AG09309 (cell line): ENCODE measurements around the gene SLC25A38.

ENCODE experiments used
- DNase-seq: peaks from one replicate; pipeline ENCODE4 v3.0.0-alpha.2; 2010; ENCODE audit warnings: low read depth
- H3K4me3 ChIP-seq: 2 replicates; pipeline ENCODE4 v1.5.1; 2011; ENCODE audit warnings: mild to moderate bottlenecking, low read depth, low read length, moderate library complexity; ENCODE audit not compliant: control insufficient read depth
- TF ChIP-seq, protein P1 (sequence below): IDR thresholded peaks from 2 replicates; pipeline ENCODE4 v1.5.1; 2011; ENCODE audit warnings: mild to moderate bottlenecking, low read depth, low read length, inconsistent platforms; ENCODE audit not compliant: insufficient read depth, control insufficient read depth; ENCODE audit errors: missing control alignments

The SLC25A38 gene

DNA sequence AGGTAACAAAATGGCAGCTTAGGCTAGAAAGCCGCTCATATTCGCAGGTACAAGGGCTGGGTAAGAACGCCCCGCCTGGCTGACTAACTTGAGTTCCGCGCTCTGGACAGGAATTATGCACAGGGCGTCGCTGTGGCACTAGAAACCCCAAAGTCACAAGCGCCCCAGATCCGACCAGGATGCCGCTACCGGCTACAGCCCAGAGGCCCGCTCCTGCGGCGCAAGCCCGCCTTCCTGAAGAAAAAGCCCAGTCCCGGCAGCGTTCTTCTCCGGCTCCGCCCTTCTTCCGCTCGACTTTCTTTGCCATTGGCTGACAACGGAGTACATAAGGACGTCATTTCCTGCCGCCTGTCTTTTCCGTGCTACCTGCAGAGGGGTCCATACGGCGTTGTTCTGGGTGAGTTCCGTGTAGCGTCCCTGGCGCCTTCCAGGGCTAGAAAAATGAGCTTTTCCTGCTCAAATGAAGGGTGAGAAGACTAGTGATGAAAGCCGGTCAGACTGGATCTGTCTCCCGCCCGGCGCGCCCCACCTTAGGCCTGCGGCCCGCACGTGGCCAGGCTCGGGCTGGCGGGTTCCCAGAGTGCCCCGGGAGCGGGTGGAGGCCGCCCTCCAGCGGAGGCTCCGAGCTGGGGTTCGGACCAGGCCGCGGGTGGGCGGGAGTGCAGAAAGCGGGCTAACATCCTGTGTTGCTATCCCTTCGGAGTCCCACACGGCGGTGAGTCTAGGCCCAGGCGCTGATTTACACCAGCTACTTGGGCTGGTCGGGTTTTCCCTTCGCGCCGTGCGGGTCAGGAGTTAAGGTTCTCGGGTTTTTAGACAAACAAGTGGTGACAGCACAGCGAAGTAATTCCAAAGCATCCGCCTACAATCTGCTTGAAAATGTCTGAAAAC, 23.4 kb downstream of the SLC25A38 start, which contains the start of gene RPSA:
TSS of gene RPSA (plus strand) at position 353 of the 891 bp plus-strand sequence. CDS start 934 bp downstream, outside the sequence.
- TF ChIP-seq, protein P1, sequence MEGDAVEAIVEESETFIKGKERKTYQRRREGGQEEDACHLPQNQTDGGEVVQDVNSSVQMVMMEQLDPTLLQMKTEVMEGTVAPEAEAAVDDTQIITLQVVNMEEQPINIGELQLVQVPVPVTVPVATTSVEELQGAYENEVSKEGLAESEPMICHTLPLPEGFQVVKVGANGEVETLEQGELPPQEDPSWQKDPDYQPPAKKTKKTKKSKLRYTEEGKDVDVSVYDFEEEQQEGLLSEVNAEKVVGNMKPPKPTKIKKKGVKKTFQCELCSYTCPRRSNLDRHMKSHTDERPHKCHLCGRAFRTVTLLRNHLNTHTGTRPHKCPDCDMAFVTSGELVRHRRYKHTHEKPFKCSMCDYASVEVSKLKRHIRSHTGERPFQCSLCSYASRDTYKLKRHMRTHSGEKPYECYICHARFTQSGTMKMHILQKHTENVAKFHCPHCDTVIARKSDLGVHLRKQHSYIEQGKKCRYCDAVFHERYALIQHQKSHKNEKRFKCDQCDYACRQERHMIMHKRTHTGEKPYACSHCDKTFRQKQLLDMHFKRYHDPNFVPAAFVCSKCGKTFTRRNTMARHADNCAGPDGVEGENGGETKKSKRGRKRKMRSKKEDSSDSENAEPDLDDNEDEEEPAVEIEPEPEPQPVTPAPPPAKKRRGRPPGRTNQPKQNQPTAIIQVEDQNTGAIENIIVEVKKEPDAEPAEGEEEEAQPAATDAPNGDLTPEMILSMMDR, result no peak
- peak; percentile 88 for DNase-seq
- peak within 1 kb of the TSS; percentile 85 for H3K4me3 ChIP-seq

DNA sequence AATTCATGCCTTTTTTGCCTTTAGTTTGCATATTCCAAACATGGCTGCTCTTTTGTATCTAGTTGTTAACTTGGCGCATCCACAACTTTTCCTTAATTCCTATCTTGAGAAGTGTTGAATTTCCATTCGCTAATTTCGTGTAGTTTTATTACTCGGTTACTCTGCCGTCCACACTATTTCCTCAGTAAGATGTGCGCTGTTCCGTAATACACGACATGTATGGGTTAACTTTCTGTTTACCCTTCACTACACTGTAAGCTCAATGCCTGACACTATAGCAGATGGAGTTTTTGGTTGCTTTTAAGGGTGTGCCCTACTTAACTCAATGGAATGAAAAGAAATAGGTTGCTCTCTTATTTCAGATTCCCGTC, 24.1 kb downstream of the SLC25A38 start:
- peak overlapping the region; percentile 85 for H3K4me3 ChIP-seq
- TF ChIP-seq, protein P1, result no peak
- DNase-seq, result no peak

DNA sequence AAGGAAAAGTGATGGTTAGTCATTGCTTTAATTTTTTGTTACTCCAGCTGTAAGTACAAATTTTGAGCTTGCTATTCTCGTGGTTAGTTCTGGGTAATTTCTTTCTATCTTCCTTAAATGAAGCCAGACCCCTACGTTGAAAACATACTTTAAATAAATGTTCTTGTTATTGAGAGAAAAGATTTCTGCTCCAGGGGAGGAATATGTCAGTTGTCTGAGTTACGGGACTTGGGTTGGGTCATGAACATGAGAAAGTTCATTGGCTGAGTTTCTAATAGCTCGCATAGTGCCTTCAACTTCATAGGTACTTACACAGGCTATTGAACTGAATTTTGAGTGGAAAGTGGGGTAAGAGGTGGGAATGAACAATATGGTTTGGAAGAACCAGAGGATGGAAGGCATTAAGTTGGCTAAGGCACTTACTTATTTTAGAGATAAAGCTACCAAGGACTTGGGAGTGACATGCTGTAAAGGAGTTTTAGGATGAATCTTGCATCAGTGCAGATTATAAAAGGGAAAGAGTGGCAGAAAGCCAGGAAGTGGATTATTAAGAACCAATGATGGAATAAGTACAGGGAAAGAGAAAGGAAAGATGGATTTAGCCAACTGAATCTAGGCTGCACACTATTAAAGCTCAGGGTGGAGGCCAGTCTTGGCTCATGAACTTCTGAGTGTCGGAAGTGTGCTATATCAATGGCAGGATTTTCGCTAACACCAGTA, 24.8 kb downstream of the SLC25A38 start:
- TF ChIP-seq, protein P1, result no peak
- peak overlapping the region; percentile 85 for H3K4me3 ChIP-seq
- DNase-seq, result no peak

DNA sequence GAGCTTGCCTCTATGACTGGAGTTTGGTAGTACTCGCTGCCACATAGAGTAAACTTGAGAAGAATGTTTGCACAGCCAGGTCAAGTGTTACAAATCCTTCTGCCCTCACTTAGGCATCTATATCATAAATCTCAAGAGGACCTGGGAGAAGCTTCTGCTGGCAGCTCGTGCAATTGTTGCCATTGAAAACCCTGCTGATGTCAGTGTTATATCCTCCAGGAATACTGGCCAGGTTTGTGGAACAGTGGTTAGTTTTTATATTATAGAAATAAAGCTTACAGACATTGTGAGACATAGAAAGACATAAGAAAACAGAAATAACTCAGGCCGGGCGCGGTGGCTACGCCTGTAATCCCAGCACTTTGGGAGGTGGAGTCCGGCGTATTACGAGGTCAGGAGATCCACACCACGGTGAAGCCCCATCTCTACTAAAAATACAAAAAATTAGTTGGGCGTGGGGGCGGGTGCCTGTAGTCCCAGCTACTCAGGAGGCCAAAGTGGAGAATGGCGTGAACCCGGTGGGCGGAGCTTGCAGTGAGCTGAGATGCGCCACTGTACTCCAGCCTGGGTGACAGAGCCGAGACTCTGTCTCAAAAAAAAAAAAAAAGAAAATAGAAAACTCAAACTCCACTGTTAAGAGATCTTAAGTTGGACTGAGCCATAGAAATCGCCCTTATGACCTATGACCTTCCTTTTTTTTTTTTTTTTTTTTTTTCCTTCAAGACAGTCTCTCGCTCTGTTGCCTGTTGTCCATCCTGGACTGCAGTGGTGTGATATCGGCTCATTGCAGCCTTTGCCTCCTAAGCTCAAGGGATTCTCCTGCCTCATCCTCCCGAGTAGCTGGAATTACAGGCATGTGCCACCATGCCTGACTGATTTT, 25.6 kb downstream of the SLC25A38 start:
- H3K4me3 ChIP-seq, result no peak overlapping the region
- no peak for DNase-seq
- TF ChIP-seq, protein P1, result no peak

DNA sequence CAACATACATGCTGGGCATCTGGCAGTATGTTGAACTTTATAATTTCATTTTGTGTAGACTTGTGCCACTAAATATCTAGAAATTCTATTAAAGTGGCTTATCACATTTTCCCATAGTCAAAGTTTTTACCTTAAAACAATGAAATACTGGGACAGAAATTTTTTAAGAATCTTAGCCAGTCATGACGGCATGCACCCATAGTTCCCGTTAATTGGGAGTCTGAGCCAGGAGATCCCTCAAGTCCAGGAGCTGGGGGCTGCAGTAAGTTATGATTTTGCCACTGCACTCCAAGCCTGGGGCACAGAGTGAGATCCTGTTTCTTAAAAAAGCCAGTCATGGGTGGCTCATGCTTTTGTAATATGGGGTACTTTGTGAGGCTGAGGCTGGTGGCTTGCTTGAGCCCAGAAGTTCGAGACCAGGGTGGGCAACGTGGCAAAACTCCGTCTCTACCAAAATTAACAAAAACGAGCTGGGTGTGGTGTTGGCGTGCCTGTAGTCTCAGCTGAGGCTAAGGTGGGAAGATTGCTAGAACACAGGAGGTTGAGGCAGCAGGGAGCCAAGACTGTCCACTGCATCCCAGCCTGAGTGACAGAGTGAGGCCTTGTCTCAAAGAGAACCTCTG, 26.5 kb downstream of the SLC25A38 start:
- H3K4me3 ChIP-seq, result no peak overlapping the region
- TF ChIP-seq, protein P1, result no peak
- DNase-seq, result no peak

DNA sequence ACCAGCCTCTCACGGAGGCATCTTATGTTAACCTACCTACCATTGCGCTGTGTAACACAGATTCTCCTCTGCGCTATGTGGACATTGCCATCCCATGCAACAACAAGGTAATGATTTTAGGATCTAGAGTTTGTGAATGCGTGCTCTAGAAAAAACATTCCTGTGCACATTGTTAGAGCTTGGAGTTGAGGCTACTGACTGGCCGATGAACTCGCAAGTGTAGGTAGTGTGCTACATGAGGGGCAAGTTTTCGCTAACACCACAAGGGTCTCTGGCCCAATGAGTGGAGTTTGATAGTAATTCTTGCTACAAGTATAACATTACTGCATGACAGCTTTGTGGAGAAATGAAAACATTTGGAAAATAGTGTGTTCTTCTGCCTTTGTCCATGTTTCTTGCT, 27.7 kb downstream of the SLC25A38 start:
- TF ChIP-seq, protein P1, result no peak
- no peak for DNase-seq
- H3K4me3 ChIP-seq, result no peak overlapping the region
